GM12865 (cell line): ENCODE data around the gene ABITRAM.

Source experiments
- DNase-seq: peaks from one replicate; pipeline ENCODE4 v3.0.0; 2010; ENCODE audit warnings: low read depth
- H3K4me3 ChIP-seq: 2 replicates; pipeline ENCODE4 v1.5.1; 2011; ENCODE audit warnings: mild to moderate bottlenecking, low read depth, low read length, control low read depth
- CTCF ChIP-seq: IDR thresholded peaks from 2 replicates; pipeline ENCODE4 v1.5.1; 2011; ENCODE audit warnings: low read length, control low read depth, low read depth, inconsistent platforms; ENCODE audit not compliant: insufficient read depth; ENCODE audit errors: missing control alignments

ABITRAM gene

GRCh38 chr9:108933231-108933717 is 926 bp upstream of the ABITRAM start:
- TF ChIP-seq CTCF = no peak
- no peak for DNase-seq
- H3K4me3 ChIP-seq = peak overlapping the region; percentile 69

GRCh38 chr9:108933718-108934322 is 380 bp upstream of the ABITRAM start, which contains the start of gene ELP1:
ELP1 (minus strand) TSS chr9:108934124; CDS start chr9:108931146, 2,978 bp downstream.
- DNase-seq = peak; percentile 94
- peak; percentile 19 for TF ChIP-seq CTCF
- H3K4me3 ChIP-seq = peak within 1 kb of the TSS; percentile 69

GRCh38 chr9:108937561-108938305 is 3.5 kb downstream of the ABITRAM start:
- no peak overlapping the region for H3K4me3 ChIP-seq
- no peak for TF ChIP-seq CTCF
- no peak for DNase-seq

- TF ChIP-seq CTCF = no peak
- H3K4me3 ChIP-seq = no peak overlapping the region
- DNase-seq = no peak
Measured at GRCh38 chr9:108939975-108940374, 5.8 kb downstream of the ABITRAM start.

- TF ChIP-seq CTCF = no peak
- no peak overlapping the region for H3K4me3 ChIP-seq
- no peak for DNase-seq
Measured at GRCh38 chr9:108950168-108950567, 16.0 kb downstream of the ABITRAM start.

- no peak overlapping the region for H3K4me3 ChIP-seq
- no peak for TF ChIP-seq CTCF
- no peak for DNase-seq
Measured at GRCh38 chr9:108951578-108951977, 17.4 kb downstream of the ABITRAM start.
